GM12891 (cell line): Measurements from ENCODE around the gene OR10P1. TPM values are rescaled to one million over a fixed set of nuclear protein-coding genes. Genes with fewer than 3 reads are reported as not detected.
"Not testable (repeated sequence)": the region's sequence is repeated elsewhere in the genome, so short reads cannot be mapped to it uniquely, and the experiment has no call there.

ENCODE experiments used
- DNase-seq: peaks from one replicate; pipeline ENCODE4 v3.0.0; 2011; ENCODE audit warnings: low spot score; ENCODE audit not compliant: insufficient read length
- FAIRE-seq: peaks from 2 replicates; lab custom pipeline; 2011; peaks lifted over from hg19 to GRCh38; lab: Jason Lieb, UNC
- PAX5 ChIP-seq: IDR thresholded peaks from 2 replicates; pipeline ENCODE4 v1.6.1; 2011; ENCODE audit warnings: low read length, moderate library complexity, mild to moderate bottlenecking; ENCODE audit not compliant: insufficient read depth, severe bottlenecking
- POLR2A ChIP-seq: IDR thresholded peaks from 2 replicates; pipeline ENCODE4 v1.6.1; 2011; ENCODE audit warnings: low read depth, low read length, control low read depth
- POLR2AphosphoS5 ChIP-seq: IDR thresholded peaks from 2 replicates; pipeline ENCODE4 v1.6.1; 2011; ENCODE audit warnings: low read depth, low read length, control low read depth
- POU2F2 ChIP-seq: IDR thresholded peaks from 2 replicates; pipeline ENCODE4 v1.6.1; 2011; ENCODE audit warnings: low read depth, mild to moderate bottlenecking, control low read depth, low read length, moderate library complexity
- SPI1 ChIP-seq: IDR thresholded peaks from 2 replicates; pipeline ENCODE4 v1.6.1; 2011; ENCODE audit warnings: low read depth, low read length, control low read depth
- TAF1 ChIP-seq: IDR thresholded peaks from 2 replicates; pipeline ENCODE4 v1.6.1; 2011; ENCODE audit warnings: low read depth, low read length, control low read depth
- polyA plus RNA-seq: library from polyadenylated mRNA; unstranded; fragments of >200 nt; gene quantifications from one replicate; pipeline ENCODE4 v1.2.1, GENCODE V29; 2012; ENCODE audit warnings: low read depth, missing spikeins, inconsistent platforms; ENCODE audit not compliant: missing spikeins

OR10P1 gene, protein sequence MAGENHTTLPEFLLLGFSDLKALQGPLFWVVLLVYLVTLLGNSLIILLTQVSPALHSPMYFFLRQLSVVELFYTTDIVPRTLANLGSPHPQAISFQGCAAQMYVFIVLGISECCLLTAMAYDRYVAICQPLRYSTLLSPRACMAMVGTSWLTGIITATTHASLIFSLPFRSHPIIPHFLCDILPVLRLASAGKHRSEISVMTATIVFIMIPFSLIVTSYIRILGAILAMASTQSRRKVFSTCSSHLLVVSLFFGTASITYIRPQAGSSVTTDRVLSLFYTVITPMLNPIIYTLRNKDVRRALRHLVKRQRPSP
- not detected for polyA plus RNA-seq

DNA sequence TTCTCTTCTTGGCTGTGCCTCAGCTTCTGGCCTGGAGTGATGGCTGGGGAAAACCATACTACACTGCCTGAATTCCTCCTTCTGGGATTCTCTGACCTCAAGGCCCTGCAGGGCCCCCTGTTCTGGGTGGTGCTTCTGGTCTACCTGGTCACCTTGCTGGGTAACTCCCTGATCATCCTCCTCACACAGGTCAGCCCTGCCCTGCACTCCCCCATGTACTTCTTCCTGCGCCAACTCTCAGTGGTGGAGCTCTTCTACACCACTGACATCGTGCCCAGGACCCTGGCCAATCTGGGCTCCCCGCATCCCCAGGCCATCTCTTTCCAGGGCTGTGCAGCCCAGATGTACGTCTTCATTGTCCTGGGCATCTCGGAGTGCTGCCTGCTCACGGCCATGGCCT, at the start of gene OR10P1:
TSS of gene OR10P1 (plus strand) at position 40 of the 400 bp plus-strand sequence. CDS start at position 40, 0 bp downstream.
- FAIRE-seq (no peak), DNase-seq (no peak)
- TF ChIP-seq POLR2AphosphoS5 (no peak), PAX5 (no peak), POU2F2 (no peak), SPI1 (no peak), TAF1 (no peak), POLR2A (no peak)

DNA sequence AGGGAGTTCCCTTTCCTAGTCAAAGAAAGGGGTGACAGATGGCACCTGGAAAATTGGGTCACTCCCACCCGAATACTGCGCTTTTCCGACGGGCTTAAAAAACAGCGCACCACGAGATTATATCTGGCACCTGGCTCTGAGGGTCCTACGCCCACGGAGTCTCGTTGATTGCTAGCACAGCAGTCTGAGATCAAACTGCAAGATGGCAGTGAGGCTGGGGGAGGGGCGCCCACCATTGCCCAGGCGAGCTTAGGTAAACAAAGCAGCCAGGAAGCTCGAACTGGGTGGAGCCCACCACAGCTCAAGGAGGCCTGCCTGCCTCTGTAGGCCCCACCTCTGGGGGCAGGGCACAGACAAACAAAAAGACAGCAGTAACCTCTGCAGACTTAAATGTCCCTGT, 46.5 kb upstream of the OR10P1 start:
- FAIRE-seq, DNase-seq: not testable (repeated sequence)

- FAIRE-seq (no peak), DNase-seq (no peak)
- TF ChIP-seq TAF1 (no peak), SPI1 (0 out of 2 replicates have a peak, but pooled peaks have one; percentile 12)
These were observed 28.7 kb upstream of the OR10P1 start for GRCh38 chr12:55607821-55608594.

DNA sequence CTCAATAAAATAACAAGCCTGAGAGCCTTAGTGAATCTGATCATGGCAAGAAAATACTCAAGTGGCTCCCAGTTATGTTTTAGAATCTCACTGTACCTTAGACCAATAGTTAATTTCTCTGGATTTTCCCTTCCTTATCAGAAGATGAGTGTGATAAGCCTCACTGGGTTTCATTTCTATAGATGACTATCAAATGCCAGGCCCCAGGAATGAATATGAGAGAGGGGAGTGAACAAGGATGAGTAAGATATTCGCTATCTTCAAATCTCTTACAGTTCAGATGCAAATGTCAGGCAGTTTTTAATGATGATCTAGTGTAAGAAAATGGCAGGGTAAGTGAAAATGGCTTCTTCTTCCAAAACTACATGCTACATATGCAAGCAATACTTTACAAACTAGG, 26.1 kb upstream of the OR10P1 start:
- FAIRE-seq, result no peak
- TF ChIP-seq POLR2A (no peak), POU2F2 (no peak), PAX5 (no peak), SPI1 (no peak)
- no peak for DNase-seq

DNA sequence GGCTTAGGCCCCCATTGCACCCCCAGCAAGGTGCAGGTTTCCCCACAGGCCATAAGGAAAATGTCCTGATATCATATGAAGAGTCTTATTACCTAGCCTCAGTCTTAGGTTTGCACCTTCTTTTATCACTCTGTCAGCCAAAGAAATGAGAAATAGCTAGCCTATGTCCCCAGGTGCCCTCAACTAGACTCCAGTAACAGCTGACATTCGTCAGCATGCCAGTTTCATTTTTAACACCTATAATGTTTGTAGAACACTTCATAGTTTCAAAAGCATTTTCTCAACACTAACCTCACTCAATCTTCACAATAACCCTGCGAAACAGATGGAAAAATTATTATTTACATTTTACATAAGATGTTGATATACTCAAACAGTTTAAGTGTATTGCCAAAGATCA, 24.0 kb upstream of the OR10P1 start:
- FAIRE-seq (no peak), DNase-seq (no peak)
- no peak for TF ChIP-seq POLR2AphosphoS5
- TF ChIP-seq TAF1, result no peak
- TF ChIP-seq PAX5, result no peak
- TF ChIP-seq POLR2A, result no peak
- no peak for TF ChIP-seq SPI1
- no peak for TF ChIP-seq POU2F2

- DNase-seq (no peak), FAIRE-seq (no peak)
- TF ChIP-seq POLR2AphosphoS5 (no peak), TAF1 (no peak), SPI1 (no peak), POLR2A (no peak), POU2F2 (no peak), PAX5 (no peak)
These were observed 21.9 kb upstream of the OR10P1 start for GRCh38 chr12:55614764-55615163.

DNA sequence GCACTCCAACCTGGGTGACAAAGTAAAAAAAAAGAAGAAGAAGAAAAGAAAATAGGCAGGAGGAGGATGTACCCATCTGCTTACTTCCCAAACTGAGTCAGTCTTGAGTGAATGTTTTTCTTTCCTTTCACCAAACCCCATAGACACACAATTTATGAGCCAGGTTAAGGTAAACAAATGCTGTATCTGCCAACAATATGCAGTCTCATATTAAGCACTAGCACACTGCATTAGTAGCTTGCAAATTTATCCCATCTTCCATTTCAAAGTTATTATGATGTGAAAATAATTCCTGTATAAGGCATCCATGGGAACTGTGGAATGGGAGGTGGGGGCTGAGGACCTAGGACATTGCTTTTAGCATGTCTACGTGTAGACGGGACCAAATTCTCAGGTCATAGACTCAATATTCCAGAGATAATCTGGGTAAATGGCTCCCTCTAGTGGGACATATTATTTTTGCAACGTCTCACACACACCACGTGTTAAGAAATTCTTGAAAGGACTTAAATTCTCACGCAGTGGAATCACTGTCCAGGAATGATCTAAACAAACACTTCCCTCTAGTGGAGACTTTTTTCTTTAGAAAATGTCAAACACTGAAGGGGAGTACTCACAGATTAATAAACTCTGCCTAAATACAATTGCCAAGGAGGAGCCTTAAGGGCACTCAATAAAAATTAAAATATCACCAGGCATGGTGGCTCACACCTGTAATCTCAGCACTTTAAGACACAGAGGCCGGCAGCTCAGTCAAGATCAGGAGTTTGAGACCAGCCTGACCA, 17.1 kb upstream of the OR10P1 start:
- DNase-seq (peak; percentile 32), FAIRE-seq (peak; percentile 96)
- TF ChIP-seq TAF1 (no peak), PAX5 (no peak), POLR2A (no peak), SPI1 (no peak), POLR2AphosphoS5 (no peak), POU2F2 (no peak)

DNA sequence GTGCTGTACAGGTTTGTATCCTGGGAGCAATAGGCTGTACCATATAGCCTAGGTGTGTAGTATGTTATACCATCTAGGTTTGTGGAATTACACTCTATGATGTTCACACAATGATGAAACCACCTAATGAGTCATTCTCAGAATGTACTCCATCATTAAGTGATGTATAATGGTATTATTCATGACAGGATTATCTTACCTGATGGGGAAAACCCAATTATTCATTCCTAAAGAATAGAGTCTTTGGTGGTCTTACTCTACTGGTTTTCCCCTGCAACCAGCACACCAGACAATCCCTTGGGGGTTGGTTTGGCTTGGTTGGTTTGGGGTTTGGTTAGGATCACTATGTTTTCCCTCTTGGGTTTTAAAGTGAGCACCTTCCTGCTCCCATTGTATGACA, 12.6 kb upstream of the OR10P1 start:
- no peak for DNase-seq
- no peak for FAIRE-seq
- TF ChIP-seq POLR2A (no peak), TAF1 (no peak), POLR2AphosphoS5 (no peak), POU2F2 (peak; percentile 26; the same call in 1 of the 2 replicates)

- no peak for TF ChIP-seq TAF1
- no peak for TF ChIP-seq SPI1
- FAIRE-seq, result no peak
- no peak for DNase-seq
These were observed 10.5 kb upstream of the OR10P1 start for GRCh38 chr12:55626154-55626553.
